H1 (cell line): ENCODE measurements around the gene PLAU. TPM values are rescaled to one million over a fixed set of nuclear protein-coding genes. Genes with fewer than 3 reads are reported as not detected.

Experiments used
- CTCF ChIA-PET: fragments of 300-600 bp; sonication (Branson Sonifier 250); formaldehyde crosslinking; loops from one replicate; lab custom pipeline; 2021; ENCODE audit not compliant: partially characterized antibody; lab: Charles Lee
- POLR2A ChIA-PET: fragments of 300-600 bp; sonication (Branson Sonifier 250); formaldehyde crosslinking; loops from one replicate; lab custom pipeline; 2021; ENCODE audit warnings: inconsistent platforms; ENCODE audit not compliant: partially characterized antibody; lab: Charles Lee
- DNase-seq, 2 experiments: peaks; one replicate each; pipeline versions ENCODE4 v3.0.0 to v3.0.0-alpha.2; 2010 to 2022; ENCODE audit warnings: low spot score in 2 of 2, low read depth in 1 of 2, mixed read lengths in 1 of 2
- FAIRE-seq: peaks from 2 replicates; lab custom pipeline; 2011; peaks lifted over from hg19 to GRCh38; lab: Jason Lieb, UNC
- H2AFZ ChIP-seq: 2 replicates; pipeline ENCODE4 v1.8.1; 2012; ENCODE audit warnings: low read length, inconsistent platforms
- H2AK5ac ChIP-seq: 2 replicates; pipeline ENCODE4 v1.6.1; 2013; ENCODE audit warnings: low read depth, low read length
- H2BK120ac ChIP-seq: replicated peaks from 2 replicates; pipeline ENCODE3; 2013; ENCODE audit warnings: low read depth, low read length, inconsistent platforms
- H2BK12ac ChIP-seq: 2 replicates; pipeline ENCODE4 v1.6.1; 2013; ENCODE audit warnings: low read depth, low read length
- H2BK15ac ChIP-seq: 2 replicates; pipeline ENCODE4 v1.6.1; 2013; ENCODE audit warnings: low read length
- H2BK20ac ChIP-seq: 2 replicates; pipeline ENCODE4 v1.6.1; 2013; ENCODE audit warnings: low read length
- H2BK5ac ChIP-seq: 2 replicates; pipeline ENCODE4 v1.6.1; 2013; ENCODE audit warnings: low read depth, low read length
- H3K14ac ChIP-seq: 2 replicates; pipeline ENCODE4 v1.6.1; 2013; ENCODE audit warnings: inconsistent platforms; ENCODE audit not compliant: insufficient read length
- H3K18ac ChIP-seq: 2 replicates; pipeline ENCODE4 v1.6.1; 2013; ENCODE audit warnings: low read length; ENCODE audit errors: extremely low read depth
- H3K23ac ChIP-seq: 2 replicates; pipeline ENCODE4 v1.6.1; 2013; ENCODE audit warnings: inconsistent platforms; ENCODE audit not compliant: insufficient read length
- H3K23me2 ChIP-seq: 2 replicates; pipeline ENCODE4 v1.6.1; 2013; ENCODE audit warnings: low read depth, low read length
- H3K27ac ChIP-seq: 2 replicates; pipeline ENCODE4 v1.6.1; 2011; ENCODE audit warnings: low read depth, low read length, inconsistent platforms
- H3K27me3 ChIP-seq, 4 experiments: replicated peaks in 1 of 4; 1 replicate in 1 of 4; 2 replicates in 3 of 4; pipeline versions ENCODE4 v1.6.1 to v1.8.1; 2011 to 2013; ENCODE audit warnings: low read length in 3 of 4, mild to moderate bottlenecking in 3 of 4, inconsistent platforms in 2 of 4, mixed read lengths in 2 of 4, moderate library complexity in 1 of 4; ENCODE audit not compliant: control insufficient read depth in 3 of 4, insufficient read depth in 3 of 4; ENCODE audit errors: extremely low read depth in 1 of 4
- H3K36me3 ChIP-seq, 4 experiments: 2 replicates each; pipeline versions ENCODE4 v1.6.1 to v1.8.1; 2011 to 2013; ENCODE audit warnings: mild to moderate bottlenecking in 4 of 4, low read length in 3 of 4, moderate library complexity in 2 of 4, control low read depth in 1 of 4, inconsistent platforms in 1 of 4; ENCODE audit not compliant: insufficient read depth in 4 of 4, control insufficient read depth in 2 of 4
- H3K4ac ChIP-seq: replicated peaks from 2 replicates; pipeline ENCODE3; 2013; ENCODE audit warnings: low read length, low read depth, mixed read lengths, inconsistent platforms; ENCODE audit not compliant: insufficient read length
- H3K4me1 ChIP-seq, 4 experiments: replicated peaks in 1 of 4; 1 replicate in 1 of 4; 2 replicates in 3 of 4; pipeline versions ENCODE4 v1.6.1 to v1.8.1; 2011 to 2013; ENCODE audit warnings: low read length in 3 of 4, inconsistent platforms in 2 of 4, mixed read lengths in 1 of 4; ENCODE audit not compliant: insufficient read depth in 4 of 4, control insufficient read depth in 3 of 4
- H3K4me2 ChIP-seq, 2 experiments: 2 replicates each; pipeline versions ENCODE4 v1.6.1 to v1.8.1; 2011 to 2013; ENCODE audit warnings: low read depth in 2 of 2, low read length in 2 of 2, control low read depth in 1 of 2, inconsistent platforms in 1 of 2, mild to moderate bottlenecking in 1 of 2; ENCODE audit not compliant: insufficient read depth in 1 of 2
- H3K4me3 ChIP-seq, 4 experiments: fragments of 200-600, 300-600 bp in 1 of 4; sonication (generic), shearing (Covaris generic), sonication (Bioruptor Twin) in 1 of 4; 2 replicates each; pipeline versions ENCODE4 v1.5.1 to v1.8.1; 2011 to 2016; ENCODE audit warnings: low read length in 4 of 4, low read depth in 3 of 4, control low read depth in 2 of 4, inconsistent platforms in 2 of 4, mild to moderate bottlenecking in 2 of 4, mixed read lengths in 1 of 4, moderate library complexity in 1 of 4; ENCODE audit not compliant: insufficient read depth in 2 of 4; ENCODE audit errors: extremely low read depth in 1 of 4
- H3K56ac ChIP-seq: replicated peaks from 2 replicates; pipeline ENCODE3; 2013; ENCODE audit warnings: low read depth, mild to moderate bottlenecking, mixed read lengths, low read length, inconsistent platforms; ENCODE audit not compliant: insufficient read length
- H3K79me1 ChIP-seq: 2 replicates; pipeline ENCODE4 v1.6.1; 2013; ENCODE audit warnings: low read depth, low read length, control low read depth
- H3K79me2 ChIP-seq, 2 experiments: 2 replicates each; pipeline versions ENCODE4 v1.6.1 to v1.8.1; 2012 to 2013; ENCODE audit warnings: low read length in 2 of 2, mild to moderate bottlenecking in 2 of 2, inconsistent platforms in 1 of 2; ENCODE audit not compliant: insufficient read depth in 2 of 2, control insufficient read depth in 1 of 2
- H3K9ac ChIP-seq, 4 experiments: replicated peaks in 1 of 4; 1 replicate in 1 of 4; 2 replicates in 3 of 4; pipeline versions ENCODE4 v1.6.1 to v1.8.1; 2011 to 2013; ENCODE audit warnings: low read depth in 3 of 4, low read length in 3 of 4, control low read depth in 2 of 4, mild to moderate bottlenecking in 2 of 4, moderate library complexity in 2 of 4, inconsistent platforms in 1 of 4; ENCODE audit errors: extremely low read depth in 1 of 4
- H3K9me3 ChIP-seq, 2 experiments: 2 replicates each; pipeline versions ENCODE4 v1.6.1 to v1.8.1; 2012 to 2013; ENCODE audit warnings: mild to moderate bottlenecking in 2 of 2, moderate library complexity in 2 of 2, control low read depth in 1 of 2, inconsistent platforms in 1 of 2, low read depth in 1 of 2, low read length in 1 of 2, mixed read lengths in 1 of 2; ENCODE audit not compliant: insufficient read depth in 2 of 2
- H4K20me1 ChIP-seq, 2 experiments: replicated peaks in 1 of 2; 2 replicates each; pipeline versions ENCODE3 to v1.8.1; 2011 to 2013; ENCODE audit warnings: inconsistent platforms in 2 of 2, low read length in 2 of 2, mild to moderate bottlenecking in 1 of 2; ENCODE audit not compliant: insufficient read depth in 2 of 2, control insufficient read depth in 1 of 2
- H4K5ac ChIP-seq: 2 replicates; pipeline ENCODE4 v1.6.1; 2013; ENCODE audit warnings: low read length, low read depth, mixed read lengths, inconsistent platforms; ENCODE audit not compliant: insufficient read length
- H4K8ac ChIP-seq: 2 replicates; pipeline ENCODE4 v1.8.0; 2013; ENCODE audit warnings: mild to moderate bottlenecking, moderate library complexity, low read length, inconsistent platforms; ENCODE audit not compliant: insufficient read depth; ENCODE audit errors: extremely low read depth
- H4K91ac ChIP-seq: replicated peaks from 2 replicates; pipeline ENCODE3; 2013; ENCODE audit warnings: low read length, mixed read lengths, inconsistent platforms; ENCODE audit not compliant: insufficient read length
- ATF3 ChIP-seq: IDR thresholded peaks from 2 replicates; pipeline ENCODE4 v1.6.1; 2011; ENCODE audit warnings: low read depth, mild to moderate bottlenecking, low read length; ENCODE audit not compliant: insufficient read depth
- CTBP2 ChIP-seq: IDR thresholded peaks from 2 replicates; pipeline ENCODE4 v1.7.0; 2011; ENCODE audit warnings: borderline replicate concordance, mild to moderate bottlenecking, moderate library complexity, mixed read lengths, low read length; ENCODE audit not compliant: insufficient read depth, insufficient read length
- EGR1 ChIP-seq: IDR thresholded peaks from 2 replicates; pipeline ENCODE4 v1.6.1; 2011; ENCODE audit warnings: low read depth, low read length, borderline replicate concordance
- FOSL1 ChIP-seq: IDR thresholded peaks from 2 replicates; pipeline ENCODE4 v1.6.1; 2011; ENCODE audit warnings: mild to moderate bottlenecking, low read depth, low read length, moderate library complexity; ENCODE audit not compliant: insufficient read depth
- GTF2F1 ChIP-seq: IDR thresholded peaks from 2 replicates; pipeline ENCODE4 v1.6.1; 2012; ENCODE audit warnings: low read depth, low read length, improper control_type of control experiment, borderline replicate concordance
- JUND ChIP-seq: IDR thresholded peaks from 2 replicates; pipeline ENCODE4 v1.6.1; 2011; ENCODE audit warnings: mild to moderate bottlenecking, improper control_type of control experiment, low read length
- SP1 ChIP-seq: IDR thresholded peaks from 2 replicates; pipeline ENCODE4 v1.6.1; 2011; ENCODE audit warnings: low read depth, low read length
- WGBS, 2 experiments: shearing (Covaris generic) in 1 of 2; methylation state at CpG; one replicate each; pipeline versions ENCODE4 v1.1.6 to v1.1.7; 2013 to 2015; ENCODE audit warnings: low lambda C conversion rate in 2 of 2, mixed read lengths in 2 of 2, inconsistent platforms in 1 of 2, low coverage in 1 of 2, missing lambda C conversion rate in 1 of 2; ENCODE audit not compliant: insufficient replicate concordance in 2 of 2, insufficient coverage in 1 of 2, insufficient read length in 1 of 2; ENCODE audit errors: extremely low coverage in 1 of 2, missing lambda C conversion rate in 1 of 2; 5-methylcytosine and 5-hydroxymethylcytosine counted together
- polyA plus RNA-seq, 7 experiments: library from polyadenylated mRNA; depleted of rRNA in 3 of 7; stranded (reverse) in 5 of 7; unstranded in 2 of 7; fragments of >200 nt in 5 of 7; fragments of 200-250 nt in 2 of 7; gene quantifications; 1 replicate in 5 of 7; 2 replicates in 1 of 7; 4 replicates in 1 of 7; pipeline versions ENCODE4 v1.2.1 to v1.2.3, GENCODE V29; 2011 to 2013; ENCODE audit warnings: missing spikeins in 2 of 7, mixed read lengths in 2 of 7
- total RNA-seq: library from RNA; stranded (reverse); fragmentation: NEBNext Ultra II Directional; extraction: Animal tissue kit (Norgen Biotek cat#: 25700); gene quantifications from 2 replicates; pipeline ENCODE4 v1.2.1, GENCODE V29; 2021

Gene PLAU
- total and polyA plus RNA-seq, 2 of the 8 experiments (the other 6 are each of a cell fraction or from before 2014, with no cell fraction given), result 16.2 to 26.1 TPM

GRCh38 chr10:73923935-73924598, 13.1 kb downstream of the PLAU start:
- Histone ChIP-seq H3K14ac (no peak overlapping the region), H3K36me3 (no peaks in the 10 kb centered on the region), H3K27me3 (no peaks in the 10 kb centered on the region), H3K23ac (no peak overlapping the region), H3K4me1 (peaks cover 3 to 13% (median 4%) of the 10 kb centered on the region in 4 experiments), H3K9ac (no peak overlapping the region), H2BK120ac (no peak overlapping the region), H3K18ac (peak overlapping the region; percentile 73; the same call in 1 of the 2 replicates), H4K8ac (no peak overlapping the region), H2BK20ac (peak overlapping the region; percentile 17), H3K56ac (no peak overlapping the region), H3K79me2 (no peaks in the 10 kb centered on the region), H4K91ac (peak overlapping the region; percentile 98), H2BK12ac (peak overlapping the region; percentile 86; the same call in 1 of the 2 replicates), H2AFZ (peak overlapping the region; percentile 86), H2BK15ac (no peak overlapping the region), H3K79me1 (no peaks in the 10 kb centered on the region), H2AK5ac (no peak overlapping the region), H3K9me3 (no peaks in the 10 kb centered on the region; a peak in 1 of 4 replicates), H3K4ac (no peak overlapping the region), H3K4me2 (peak overlapping the region; percentile 16 to 19; a peak in 1 of 4 replicates), H3K4me3 (no peak overlapping the region), H4K20me1 (no peaks in the 10 kb centered on the region), H3K23me2 (no peaks in the 10 kb centered on the region), H4K5ac (no peak overlapping the region), H2BK5ac (peak overlapping the region; percentile 16; the same call in 1 of the 2 replicates), H3K27ac (no peak overlapping the region)
- FAIRE-seq (no peak), DNase-seq (no peak)
- ChIA-PET POLR2A (interaction anchor here (0.6 to 2.1 kb wide), 11 partner anchors 9 to 116 kb away, joined by 3 to 8 read pairs (median 3); partner anchors contain the start of gene PLAU), CTCF (interaction anchor here (0.7 to 1.6 kb wide), 11 partner anchors 9 to 50 kb away, joined by 3 to 6 read pairs (median 4); partner anchors contain the start of gene CAMK2G)
- 11% methylated on average over 4 of the region's 4 CpGs; no CpG with 5 or more reads in 1 of the 2 experiments for WGBS, 2 experiments
- TF ChIP-seq GTF2F1 (no peak), CTBP2 (no peak), EGR1 (0 out of 2 replicates have a peak, but pooled peaks have one; percentile 10), FOSL1 (no peak), SP1 (no peak; the same call in 1 of the 2 replicates), ATF3 (no peak), JUND (0 out of 2 replicates have a peak, but pooled peaks have one; percentile 17)
